K562 (cell line): ENCODE measurements around the gene SYNCRIP. TPM values are rescaled to one million over a fixed set of nuclear protein-coding genes. Genes with fewer than 3 reads are reported as not detected.

ENCODE experiments used
- ARNT ChIP-seq, 2 experiments: fragments of 450-650 bp; IDR thresholded peaks; 2 replicates each; pipeline ENCODE4 v1.6.1; 2016; ENCODE audit warnings: mild to moderate bottlenecking in 1 of 2
- FOXA1 ChIP-seq: fragments of 450-650 bp; IDR thresholded peaks from 2 replicates; pipeline ENCODE4 v1.6.1; 2016; ENCODE audit warnings: mild to moderate bottlenecking, borderline replicate concordance
- GABPB2 ChIP-seq: fragments of 250-450 bp; sonication (Bioruptor Pico); conservative IDR thresholded peaks from 2 replicates; pipeline ENCODE4 v1.5.1; 2021; ENCODE audit warnings: mild to moderate bottlenecking
- HCFC1 ChIP-seq: IDR thresholded peaks from 2 replicates; pipeline ENCODE4 v1.6.1; 2012; ENCODE audit warnings: low read depth, low read length, improper control_type of control experiment
- IFI16 ChIP-seq: fragments of 250-450 bp; sonication (Bioruptor Pico); IDR thresholded peaks from 2 replicates; pipeline ENCODE4 v2.1.2; 2022; ENCODE audit warnings: mild to moderate bottlenecking, inconsistent platforms
- KLF10 ChIP-seq: fragments of 250-450 bp; sonication (Bioruptor Pico); IDR thresholded peaks from 2 replicates; pipeline ENCODE4 v1.6.1; 2021; ENCODE audit warnings: matching md5 sums
- MEF2A ChIP-seq: IDR thresholded peaks from 2 replicates; pipeline ENCODE4 v1.6.1; 2011; ENCODE audit warnings: low read depth, mild to moderate bottlenecking, low read length, moderate library complexity; ENCODE audit not compliant: control insufficient read depth
- MYC ChIP-seq, 2 experiments: fragments of 250-450 bp in 1 of 2; sonication (Bioruptor Pico) in 1 of 2; IDR thresholded peaks; 2 replicates each; pipeline versions ENCODE4 v1.5.1 to v1.6.1; 2012 to 2021; ENCODE audit warnings: low read depth in 2 of 2, borderline replicate concordance in 1 of 2, improper control_type of control experiment in 1 of 2, low read length in 1 of 2, mild to moderate bottlenecking in 1 of 2, moderate library complexity in 1 of 2
- NFRKB ChIP-seq: fragments of 450-650 bp; IDR thresholded peaks from 2 replicates; pipeline ENCODE4 v1.6.1; 2016; ENCODE audit warnings: low read depth
- POLR2AphosphoS5 ChIP-seq: IDR thresholded peaks from 2 replicates; pipeline ENCODE4 v1.6.1; 2011; ENCODE audit warnings: mild to moderate bottlenecking, low read depth, low read length, moderate library complexity; ENCODE audit not compliant: control insufficient read depth, insufficient read depth
- POLR3G ChIP-seq: IDR thresholded peaks from 2 replicates; pipeline ENCODE4 v1.6.1; 2011; ENCODE audit not compliant: insufficient read length, insufficient replicate concordance; ENCODE audit errors: extremely low read depth
- RBM14 ChIP-seq: fragments of 200-400 bp; formaldehyde crosslinking; IDR thresholded peaks from 2 replicates; pipeline ENCODE4 v1.6.1; 2018; ENCODE audit warnings: low read depth, mild to moderate bottlenecking, low read length, moderate library complexity, borderline replicate concordance; ENCODE audit not compliant: insufficient read depth
- RNF2 ChIP-seq: sonication (generic); IDR thresholded peaks from 2 replicates; pipeline ENCODE4 v1.6.1; 2016
- SIN3B ChIP-seq: fragments of 450-650 bp; IDR thresholded peaks from 2 replicates; pipeline ENCODE4 v1.6.1; 2017; ENCODE audit warnings: low read depth, mild to moderate bottlenecking, moderate library complexity
- SREBF2 ChIP-seq: sonication (generic); formaldehyde crosslinking; IDR thresholded peaks from 2 replicates; pipeline ENCODE4 v1.4.0; 2020; ENCODE audit warnings: mild to moderate bottlenecking, missing genetic modification reagents
- TAF9B ChIP-seq: fragments of 450-650 bp; IDR thresholded peaks from 2 replicates; pipeline ENCODE4 v1.6.1; 2018; ENCODE audit warnings: mild to moderate bottlenecking; ENCODE audit not compliant: partially characterized antibody
- TARDBP ChIP-seq: fragments of 450-650 bp; IDR thresholded peaks from 2 replicates; pipeline ENCODE4 v1.6.1; 2016
- TCF7 ChIP-seq: sonication (generic); IDR thresholded peaks from 2 replicates; pipeline ENCODE4 v1.6.1; 2016; ENCODE audit warnings: antibody characterized with exemption, borderline replicate concordance
- ZNF146 ChIP-seq: IDR thresholded peaks from one replicate; pipeline ENCODE4 v1.6.1; 2018; ENCODE audit warnings: missing compliant biosample characterization; ENCODE audit not compliant: unreplicated experiment
- ZNF3 ChIP-seq: fragments of 250-450 bp; sonication (Bioruptor Pico); IDR thresholded peaks from 2 replicates; pipeline ENCODE4 v1.5.0; 2021; ENCODE audit warnings: mild to moderate bottlenecking, moderate library complexity
- ZNF696 ChIP-seq: fragments of 250-450 bp; sonication (Bioruptor Pico); conservative IDR thresholded peaks from 2 replicates; pipeline ENCODE4 v1.4.0; 2020; ENCODE audit warnings: mild to moderate bottlenecking, moderate library complexity
- polyA plus RNA-seq, 8 experiments: library from polyadenylated mRNA; depleted of rRNA in 4 of 8; stranded (reverse) in 5 of 8; unstranded in 3 of 8; fragments of >200 nt; fragmentation: Nextera tagmentation in 2 of 8; fragmentation: Illumina TruSeq in 1 of 8; extraction: Ambion mirVana in 2 of 8; extraction: Trizol in 1 of 8; gene quantifications; 2 replicates each; pipeline versions ENCODE4 v1.2.1 to v1.2.3, GENCODE V29; 2011 to 2014; ENCODE audit warnings: inconsistent platforms in 1 of 8, missing spikeins in 1 of 8
- total RNA-seq, 7 experiments: library from RNA; depleted of rRNA in 6 of 7; stranded (reverse); fragments of >200 nt in 6 of 7; fragmentation: Illumina TruSeq in 2 of 7; extraction: Trizol in 2 of 7; gene quantifications; 2 replicates each; pipeline versions ENCODE4 v1.2.1 to v1.2.3, GENCODE V29; 2011 to 2021; ENCODE audit warnings: low replicate concordance in 1 of 7
- TF ChIP-seq, protein P1 (sequence below): fragments of 450-650 bp; IDR thresholded peaks from 2 replicates; pipeline ENCODE4 v1.6.1; 2016; ENCODE audit warnings: antibody characterized with exemption
- TF ChIP-seq, protein P2 (sequence below): conservative IDR thresholded peaks from 2 replicates; pipeline ENCODE4 v1.6.1; 2011; ENCODE audit warnings: low read depth, mild to moderate bottlenecking, low read length; ENCODE audit not compliant: control insufficient read depth
- TF ChIP-seq, protein P3 (sequence below): sonication (generic); formaldehyde crosslinking; IDR thresholded peaks from 2 replicates; pipeline ENCODE4 v1.8.1; 2023; ENCODE audit warnings: mild to moderate bottlenecking, missing genetic modification reagents

SYNCRIP gene
- total and polyA plus RNA-seq, 9 of the 15 experiments (the other 6 are each of a cell fraction or from before 2014, with no cell fraction given), result 46.5 to 295 (median 140) TPM

DNA sequence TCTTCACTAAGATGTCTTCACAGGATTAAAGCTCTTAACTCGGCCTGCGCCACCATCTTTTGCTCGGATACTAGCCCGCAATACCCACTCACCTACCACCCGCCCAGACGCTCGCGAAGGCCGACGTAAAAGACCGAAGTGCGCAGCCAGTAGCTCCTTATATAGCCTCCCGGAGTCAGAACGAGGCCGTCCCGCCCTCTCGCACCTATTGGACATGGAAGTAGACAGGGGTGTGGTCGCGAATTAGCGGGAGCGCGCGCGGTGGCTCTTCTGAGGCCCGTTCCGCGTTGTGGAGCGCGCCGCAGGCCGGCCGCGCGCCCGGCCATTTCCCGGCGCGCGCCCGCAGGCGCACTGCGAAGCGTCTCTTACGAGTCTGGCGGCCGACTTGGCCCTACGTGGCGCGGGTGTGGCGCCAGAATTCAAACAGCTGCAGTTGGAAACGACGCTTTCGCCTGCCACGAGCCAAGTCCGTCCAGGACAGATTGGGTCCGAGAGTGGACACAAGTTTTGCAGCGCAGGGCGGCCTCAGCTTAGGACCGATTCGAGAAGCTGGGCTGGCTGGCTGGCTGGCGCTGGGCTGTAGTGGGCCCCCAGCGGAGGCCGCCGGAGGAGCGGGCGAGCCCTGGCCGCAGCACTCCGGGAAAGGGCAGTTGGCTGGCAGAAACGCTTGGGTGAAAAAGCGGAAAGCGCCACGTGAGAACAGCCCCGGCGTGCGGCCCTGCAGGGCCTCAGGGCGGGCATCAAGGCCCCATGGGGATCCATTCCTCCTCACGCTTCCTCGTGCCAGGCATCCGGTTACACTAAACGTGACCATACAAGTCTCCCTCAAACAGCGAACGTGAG is 36.1 kb upstream of the SYNCRIP start (continued):
- TF ChIP-seq GABPB2 (CRISPR knock-in tag), result no peak
- TF ChIP-seq FOXA1, result no peak
- TF ChIP-seq RNF2, result peak; percentile 46; the same call in 1 of the 2 replicates
- TF ChIP-seq ZNF696 (CRISPR knock-in tag), result no peak
- TF ChIP-seq, protein P1, sequence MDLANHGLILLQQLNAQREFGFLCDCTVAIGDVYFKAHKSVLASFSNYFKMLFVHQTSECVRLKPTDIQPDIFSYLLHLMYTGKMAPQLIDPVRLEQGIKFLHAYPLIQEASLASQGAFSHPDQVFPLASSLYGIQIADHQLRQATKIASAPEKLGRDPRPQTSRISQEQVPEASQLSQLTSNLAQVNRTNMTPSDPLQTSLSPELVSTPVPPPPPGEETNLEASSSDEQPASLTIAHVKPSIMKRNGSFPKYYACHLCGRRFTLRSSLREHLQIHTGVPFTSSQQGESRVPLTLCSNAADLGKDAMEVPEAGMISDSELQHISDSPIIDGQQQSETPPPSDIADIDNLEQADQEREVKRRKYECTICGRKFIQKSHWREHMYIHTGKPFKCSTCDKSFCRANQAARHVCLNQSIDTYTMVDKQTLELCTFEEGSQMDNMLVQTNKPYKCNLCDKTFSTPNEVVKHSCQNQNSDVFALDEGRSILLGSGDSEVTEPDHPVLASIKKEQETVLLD, result 0 out of 2 replicates have a peak, but pooled peaks have one; percentile 25
- TF ChIP-seq ZNF3, result no peak
- no peak for TF ChIP-seq ZNF146
- peak; percentile 44; the same call in 1 of the 2 replicates for TF ChIP-seq NFRKB
- peak; percentile 70; the same call in 1 of the 2 replicates for TF ChIP-seq TCF7
- TF ChIP-seq, protein P2, sequence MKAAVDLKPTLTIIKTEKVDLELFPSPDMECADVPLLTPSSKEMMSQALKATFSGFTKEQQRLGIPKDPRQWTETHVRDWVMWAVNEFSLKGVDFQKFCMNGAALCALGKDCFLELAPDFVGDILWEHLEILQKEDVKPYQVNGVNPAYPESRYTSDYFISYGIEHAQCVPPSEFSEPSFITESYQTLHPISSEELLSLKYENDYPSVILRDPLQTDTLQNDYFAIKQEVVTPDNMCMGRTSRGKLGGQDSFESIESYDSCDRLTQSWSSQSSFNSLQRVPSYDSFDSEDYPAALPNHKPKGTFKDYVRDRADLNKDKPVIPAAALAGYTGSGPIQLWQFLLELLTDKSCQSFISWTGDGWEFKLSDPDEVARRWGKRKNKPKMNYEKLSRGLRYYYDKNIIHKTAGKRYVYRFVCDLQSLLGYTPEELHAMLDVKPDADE, result peak; percentile 86
- peak; percentile 78 for TF ChIP-seq MYC (IDR thresholded peaks at IDR 0.05; ENCODE audit: low read depth, low read length)
- TF ChIP-seq MYC (CRISPR knock-in tag; IDR thresholded peaks at IDR 0.05; ENCODE audit: borderline replicate concordance, low read depth), result peak; percentile 72; the same call in 1 of the 2 replicates
- 0 out of 2 replicates have a peak, but pooled peaks have one; percentile 30 for TF ChIP-seq MEF2A
- TF ChIP-seq POLR2AphosphoS5, result peak; percentile 100
- TF ChIP-seq IFI16 (CRISPR knock-in tag), result no peak
- TF ChIP-seq TARDBP, result no peak
- TF ChIP-seq SIN3B, result no peak; the same call in 1 of the 2 replicates
- no peak for TF ChIP-seq POLR3G
- 0 out of 4 replicates have a peak, but pooled peaks of 1 of the 2 experiments have one; percentile 3 for TF ChIP-seq ARNT (IDR thresholded peaks at IDR 0.05)
- TF ChIP-seq TAF9B, result peak; percentile 96
- peak; percentile 65 for TF ChIP-seq HCFC1
- TF ChIP-seq KLF10, result no peak
- TF ChIP-seq SREBF2 (CRISPR knock-in tag), result 0 out of 2 replicates have a peak, but pooled peaks have one; percentile 21
- TF ChIP-seq, protein P3, sequence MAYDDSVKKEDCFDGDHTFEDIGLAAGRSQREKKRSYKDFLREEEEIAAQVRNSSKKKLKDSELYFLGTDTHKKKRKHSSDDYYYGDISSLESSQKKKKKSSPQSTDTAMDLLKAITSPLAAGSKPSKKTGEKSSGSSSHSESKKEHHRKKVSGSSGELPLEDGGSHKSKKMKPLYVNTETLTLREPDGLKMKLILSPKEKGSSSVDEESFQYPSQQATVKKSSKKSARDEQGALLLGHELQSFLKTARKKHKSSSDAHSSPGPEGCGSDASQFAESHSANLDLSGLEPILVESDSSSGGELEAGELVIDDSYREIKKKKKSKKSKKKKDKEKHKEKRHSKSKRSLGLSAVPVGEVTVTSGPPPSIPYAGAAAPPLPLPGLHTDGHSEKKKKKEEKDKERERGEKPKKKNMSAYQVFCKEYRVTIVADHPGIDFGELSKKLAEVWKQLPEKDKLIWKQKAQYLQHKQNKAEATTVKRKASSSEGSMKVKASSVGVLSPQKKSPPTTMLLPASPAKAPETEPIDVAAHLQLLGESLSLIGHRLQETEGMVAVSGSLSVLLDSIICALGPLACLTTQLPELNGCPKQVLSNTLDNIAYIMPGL (CRISPR knock-in tag), result no peak
- TF ChIP-seq RBM14, result 0 out of 2 replicates have a peak, but pooled peaks have one; percentile 64
